G401 (cell line): ENCODE data around the gene PILRB. TPM values are rescaled to one million over a fixed set of nuclear protein-coding genes. Genes with fewer than 3 reads are reported as not detected.
"Not testable (repeated sequence)": the region's sequence is repeated elsewhere in the genome, so short reads cannot be mapped to it uniquely, and the experiment has no call there.

Experiments used
- DNase-seq: peaks from one replicate; pipeline ENCODE4 v3.0.0-alpha.2; 2015; ENCODE audit warnings: low spot score
- in situ Hi-C: cut with HindIII; loops from 2 replicates; pipeline ENCODE4 v1.10.0; 2016; ENCODE audit warnings: low sequenced_read_pairs, mixed read lengths
- total RNA-seq: library from RNA; depleted of rRNA; stranded (reverse); fragments of >200 nt; shearing (Covaris generic); gene quantifications from 2 replicates; pipeline ENCODE4 v1.2.3, GENCODE V29; 2014

PILRB gene
- total RNA-seq, 1 experiment from 2014 or later = 14.7 TPM

GRCh38 chr7:100372256-100372655 lies 14.3 kb downstream of the PILRB start:
- in situ Hi-C loops = no loop called here
- DNase-seq = no peak

- in situ Hi-C loops = no loop called here
- no peak for DNase-seq
Observed at GRCh38 chr7:100372694-100373093, 14.8 kb downstream of the PILRB start.

- no peak for DNase-seq
- in situ Hi-C loops = no loop called here
Observed at GRCh38 chr7:100373261-100373831, 15.4 kb downstream of the PILRB start, which contains the start of gene PILRA. Gene PILRA (plus strand): TSS chr7:100373487. CDS start chr7:100373657, 170 bp downstream.

- in situ Hi-C loops, DNase-seq: not testable (repeated sequence)
Observed at GRCh38 chr7:100373870-100374598, 16.1 kb downstream of the PILRB start.

GRCh38 chr7:100374601-100375000 lies 16.7 kb downstream of the PILRB start:
- in situ Hi-C loops = no loop called here
- no peak for DNase-seq

- in situ Hi-C loops = no loop called here
- DNase-seq = no peak
Observed at GRCh38 chr7:100376066-100376465, 18.1 kb downstream of the PILRB start.

GRCh38 chr7:100378114-100378755 lies 20.3 kb downstream of the PILRB start:
- in situ Hi-C loops = no loop called here
- DNase-seq = no peak

GRCh38 chr7:100380196-100380595 lies 22.3 kb downstream of the PILRB start:
- in situ Hi-C loops = no loop called here
- DNase-seq = no peak

GRCh38 chr7:100381531-100382233 lies 23.8 kb downstream of the PILRB start:
- DNase-seq, in situ Hi-C loops: not testable (repeated sequence)

- DNase-seq = peak; percentile 57
- in situ Hi-C loops = not testable (repeated sequence)
Observed at GRCh38 chr7:100382234-100382853, 24.4 kb downstream of the PILRB start.

GRCh38 chr7:100384628-100385294 lies 26.8 kb downstream of the PILRB start:
- DNase-seq = no peak
- in situ Hi-C loops = no loop called here

GRCh38 chr7:100386940-100387339 lies 29.0 kb downstream of the PILRB start:
- in situ Hi-C loops = no loop called here
- DNase-seq = no peak

- DNase-seq = no peak
- in situ Hi-C loops = no loop called here
Observed at GRCh38 chr7:100387695-100388094, 29.8 kb downstream of the PILRB start.

GRCh38 chr7:100389437-100390088 lies 31.6 kb downstream of the PILRB start:
- DNase-seq = no peak
- in situ Hi-C loops = no loop called here

GRCh38 chr7:100390286-100391009 lies 32.5 kb downstream of the PILRB start:
- in situ Hi-C loops = no loop called here

GRCh38 chr7:100393233-100393905 lies 35.5 kb downstream of the PILRB start:
- no peak for DNase-seq
- in situ Hi-C loops = no loop called here

More at GRCh38 chr7:100390286-100391009, 32.5 kb downstream of the PILRB start:
- DNase-seq = peak; percentile 62

GRCh38 chr7:100394077-100394476 lies 36.2 kb downstream of the PILRB start:
- DNase-seq = no peak
- in situ Hi-C loops = no loop called here
